CD4-positive, alpha-beta memory T cell (primary cell): Measurements from ENCODE around the gene FABP1. TPM values are rescaled to one million over a fixed set of nuclear protein-coding genes. Genes with fewer than 3 reads are reported as not detected.

Experiments used
- CTCF ChIA-PET: fragments of 350-600 bp; sonication (Branson Sonifier 250); formaldehyde crosslinking; loops from one replicate; lab custom pipeline; 2021; ENCODE audit warnings: inconsistent platforms; ENCODE audit not compliant: partially characterized antibody; lab: Charles Lee
- POLR2A ChIA-PET: fragments of 350-600 bp; sonication (Branson Sonifier 250); formaldehyde crosslinking; loops from one replicate; lab custom pipeline; 2021; ENCODE audit not compliant: partially characterized antibody; lab: Charles Lee
- DNase-seq, 5 donors: peaks; one replicate each; pipeline versions ENCODE4 v3.0.0 to v3.0.0-alpha.2; 2020 to 2022; ENCODE audit warnings: mixed read lengths in 1 of 5
- H3K27ac ChIP-seq: one replicate; pipeline ENCODE4 v1.7.0; 2013; ENCODE audit warnings: low read depth, low read length
- H3K27me3 ChIP-seq: 2 replicates; pipeline ENCODE4 v1.7.0; 2013; ENCODE audit warnings: mild to moderate bottlenecking, low read length, moderate library complexity; ENCODE audit not compliant: insufficient read depth
- H3K36me3 ChIP-seq: 2 replicates; pipeline ENCODE4 v1.7.0; 2013; ENCODE audit warnings: mild to moderate bottlenecking, low read length, moderate library complexity; ENCODE audit not compliant: insufficient read depth
- H3K4me1 ChIP-seq: 2 replicates; pipeline ENCODE4 v1.7.0; 2013; ENCODE audit warnings: mild to moderate bottlenecking, low read length, moderate library complexity; ENCODE audit not compliant: insufficient read depth
- H3K4me3 ChIP-seq, 2 donors: one replicate each; pipeline ENCODE4 v1.7.0; 2013; ENCODE audit warnings: low read length in 2 of 2, mild to moderate bottlenecking in 1 of 2
- H3K9me3 ChIP-seq, 2 donors: one replicate each; pipeline ENCODE4 v1.7.0; 2013; ENCODE audit warnings: low read length in 2 of 2, control low read depth in 1 of 2; ENCODE audit not compliant: control insufficient read depth in 1 of 2
- H3K27ac Mint-ChIP-seq, 7 donors: one replicate each; pipeline ENCODE4 v1.8.0; 2020 to 2021; ENCODE audit warnings: mixed read lengths in 7 of 7, mild to moderate bottlenecking in 6 of 7, inconsistent platforms in 3 of 7, moderate library complexity in 3 of 7
- H3K27me3 Mint-ChIP-seq, 2 donors: one replicate each; pipeline ENCODE4 v1.8.0; 2020 to 2021; ENCODE audit warnings: mixed read lengths in 2 of 2
- H3K36me3 Mint-ChIP-seq, 2 donors: one replicate each; pipeline ENCODE4 v1.8.0; 2020 to 2021; ENCODE audit warnings: mixed read lengths in 2 of 2, inconsistent platforms in 1 of 2, mild to moderate bottlenecking in 1 of 2
- H3K4me1 Mint-ChIP-seq, 4 donors: one replicate each; pipeline ENCODE4 v1.8.0; 2020 to 2021; ENCODE audit warnings: mixed read lengths in 4 of 4, mild to moderate bottlenecking in 1 of 4
- H3K4me3 Mint-ChIP-seq, 8 donors: one replicate each; pipeline ENCODE4 v1.8.0; 2020 to 2021; ENCODE audit warnings: mixed read lengths in 8 of 8, mild to moderate bottlenecking in 7 of 8, moderate library complexity in 6 of 8, inconsistent platforms in 3 of 8
- H3K9me3 Mint-ChIP-seq, 8 donors: one replicate each; pipeline ENCODE4 v1.8.0; 2020 to 2021; ENCODE audit warnings: mixed read lengths in 8 of 8, mild to moderate bottlenecking in 5 of 8, inconsistent platforms in 3 of 8, moderate library complexity in 1 of 8
- intact Hi-C: fragments of 100-400 bp; cut with micrococcal nuclease; formaldehyde crosslinking; loops from one replicate; pipeline ENCODE4 v1.15.1; 2023
- polyA plus RNA-seq, 2 donors: library from polyadenylated mRNA; unstranded; fragments of 300-500 nt; fragmentation: Illumina TruSeq; gene quantifications; one replicate each; pipeline ENCODE4 v1.2.3, GENCODE V29; 2021
- total RNA-seq, 2 experiments: library from RNA; stranded (reverse); gene quantifications; one replicate each; pipeline ENCODE4 v1.2.3, GENCODE V29; 2021

Gene FABP1
- total and polyA plus RNA-seq, 4 experiments from 2014 or later: not detected

GRCh38 chr2:88167740-88168139 is 39.9 kb upstream of the FABP1 start:
- Histone ChIP-seq H3K36me3 (no peaks in the 10 kb centered on the region), H3K9me3 (no peaks in the 10 kb centered on the region), H3K4me1 (peaks cover 4% of the 10 kb centered on the region), H3K27me3 (no peaks in the 10 kb centered on the region), H3K27ac (no peak overlapping the region), H3K4me3 (no peak overlapping the region)
- Mint-ChIP-seq H3K36me3 (no peaks in the 10 kb centered on the region), H3K4me1 (peaks cover 0 to 6% (median 2%) of the 10 kb centered on the region in 4 donors), H3K4me3 (no peak overlapping the region), H3K27me3 (peaks cover 4 to 10% of the 10 kb centered on the region in 2 donors), H3K27ac (no peak overlapping the region), H3K9me3 (peaks cover 0 to 1% (median 0%) of the 10 kb centered on the region in 8 donors)
- ChIA-PET POLR2A (no interaction called here), CTCF (interaction anchor here (2.4 kb wide), 1 partner anchor 8 kb away, joined by 11 read pairs; no protein-coding TSS in a partner anchor)
- no peak for DNase-seq
- intact Hi-C loops: no loop called here

GRCh38 chr2:88165332-88166003 is 37.6 kb upstream of the FABP1 start:
- no peak for DNase-seq
- Mint-ChIP-seq H3K27me3 (no peaks in the 10 kb centered on the region), H3K4me3 (no peak overlapping the region), H3K27ac (no peak overlapping the region), H3K36me3 (no peaks in the 10 kb centered on the region), H3K4me1 (no peaks in the 10 kb centered on the region), H3K9me3 (peaks cover 0 to under 1% (median 0%) of the 10 kb centered on the region in 8 donors)
- POLR2A ChIA-PET: no interaction called here
- peaks cover under 1% of the 10 kb centered on the region for H3K4me1 ChIP-seq
- intact Hi-C loops: no loop called here
- CTCF ChIA-PET: no interaction called here
- no peaks in the 10 kb centered on the region for H3K27me3 ChIP-seq
- no peak overlapping the region for H3K27ac ChIP-seq
- H3K36me3 ChIP-seq: no peaks in the 10 kb centered on the region
- H3K9me3 ChIP-seq: no peaks in the 10 kb centered on the region
- H3K4me3 ChIP-seq: no peak overlapping the region

- ChIA-PET POLR2A (interaction anchor here (1.5 kb wide), 1 partner anchor 160 kb away, joined by 3 read pairs; no protein-coding TSS in a partner anchor), CTCF (interaction anchor here (1.2 to 7.4 kb wide), 2 partner anchors 13 to 101 kb away, joined by 3 to 116 read pairs; no protein-coding TSS in a partner anchor)
- no peaks in the 10 kb centered on the region for H3K36me3 Mint-ChIP-seq
- intact Hi-C loops: no loop called here
- no peaks in the 10 kb centered on the region for H3K9me3 Mint-ChIP-seq
- H3K4me3 Mint-ChIP-seq: no peak overlapping the region
- Histone ChIP-seq H3K4me3 (no peak overlapping the region), H3K36me3 (no peaks in the 10 kb centered on the region), H3K27me3 (no peaks in the 10 kb centered on the region), H3K9me3 (no peaks in the 10 kb centered on the region), H3K27ac (no peak overlapping the region), H3K4me1 (no peaks in the 10 kb centered on the region)
- no peak overlapping the region for H3K27ac Mint-ChIP-seq
- no peaks in the 10 kb centered on the region for H3K27me3 Mint-ChIP-seq
- H3K4me1 Mint-ChIP-seq: peaks cover 0 to 2% (median under 1%) of the 10 kb centered on the region in 4 donors
- no peak for DNase-seq
These were observed 33.8 kb upstream of the FABP1 start for GRCh38 chr2:88161446-88162244.

GRCh38 chr2:88160517-88160916 is 32.7 kb upstream of the FABP1 start:
- Histone ChIP-seq H3K27me3 (no peaks in the 10 kb centered on the region), H3K9me3 (no peaks in the 10 kb centered on the region), H3K4me3 (no peak overlapping the region), H3K27ac (no peak overlapping the region), H3K36me3 (no peaks in the 10 kb centered on the region), H3K4me1 (no peaks in the 10 kb centered on the region)
- intact Hi-C loops: loop anchor here (1.0 kb wide), 1 partner anchor 100 kb away; no protein-coding TSS in a partner anchor
- Mint-ChIP-seq H3K4me1 (peaks cover 0 to 2% (median under 1%) of the 10 kb centered on the region in 4 donors), H3K27ac (no peak overlapping the region), H3K27me3 (no peaks in the 10 kb centered on the region), H3K9me3 (no peaks in the 10 kb centered on the region), H3K36me3 (no peaks in the 10 kb centered on the region), H3K4me3 (no peak overlapping the region)
- POLR2A ChIA-PET: interaction anchor here (1.5 kb wide), 1 partner anchor 159 kb away, joined by 3 read pairs; no protein-coding TSS in a partner anchor
- CTCF ChIA-PET: interaction anchor here (1.0 to 7.4 kb wide), 9 partner anchors 8 to 160 kb away, joined by 3 to 116 read pairs (median 4); no protein-coding TSS in a partner anchor
- DNase-seq: no peak

GRCh38 chr2:88159955-88160415 is 32.1 kb upstream of the FABP1 start:
- Mint-ChIP-seq H3K27me3 (no peaks in the 10 kb centered on the region), H3K4me1 (peaks cover 0 to 2% (median under 1%) of the 10 kb centered on the region in 4 donors), H3K9me3 (no peaks in the 10 kb centered on the region), H3K36me3 (no peaks in the 10 kb centered on the region), H3K4me3 (no peak overlapping the region), H3K27ac (no peak overlapping the region)
- Histone ChIP-seq H3K4me3 (no peak overlapping the region), H3K27me3 (no peaks in the 10 kb centered on the region), H3K36me3 (no peaks in the 10 kb centered on the region), H3K9me3 (no peaks in the 10 kb centered on the region), H3K27ac (no peak overlapping the region), H3K4me1 (no peaks in the 10 kb centered on the region)
- ChIA-PET POLR2A (interaction anchor here (0.7 to 1.5 kb wide), 2 partner anchors 99 to 158 kb away, joined by 3 to 5 read pairs; no protein-coding TSS in a partner anchor), CTCF (interaction anchor here (0.7 to 7.4 kb wide), 11 partner anchors 9 to 160 kb away, joined by 3 to 116 read pairs (median 4); no protein-coding TSS in a partner anchor)
- intact Hi-C loops: loop anchor here (1.0 kb wide), 1 partner anchor 100 kb away; no protein-coding TSS in a partner anchor
- DNase-seq: peak; percentile 44 to 56 (median 54)

GRCh38 chr2:88159481-88159880 is 31.6 kb upstream of the FABP1 start:
- intact Hi-C loops: no loop called here
- no peak overlapping the region for H3K27ac Mint-ChIP-seq
- H3K4me3 Mint-ChIP-seq: no peak overlapping the region
- Histone ChIP-seq H3K27me3 (no peaks in the 10 kb centered on the region), H3K27ac (no peak overlapping the region), H3K36me3 (no peaks in the 10 kb centered on the region), H3K4me1 (no peaks in the 10 kb centered on the region), H3K4me3 (no peak overlapping the region), H3K9me3 (no peaks in the 10 kb centered on the region)
- H3K9me3 Mint-ChIP-seq: peaks cover 0 to under 1% (median 0%) of the 10 kb centered on the region in 8 donors
- no peak for DNase-seq
- ChIA-PET CTCF (interaction anchor here (0.7 to 7.4 kb wide), 9 partner anchors 9 to 161 kb away, joined by 3 to 116 read pairs (median 3); no protein-coding TSS in a partner anchor), POLR2A (interaction anchor here (0.7 kb wide), 1 partner anchor 99 kb away, joined by 5 read pairs; no protein-coding TSS in a partner anchor)
- H3K27me3 Mint-ChIP-seq: no peaks in the 10 kb centered on the region
- no peaks in the 10 kb centered on the region for H3K36me3 Mint-ChIP-seq
- peaks cover 0 to 2% (median under 1%) of the 10 kb centered on the region in 4 donors for H3K4me1 Mint-ChIP-seq
